Body of pancreas (tissue), 4 donors: ENCODE data around the gene EYS. TPM values are rescaled to one million over a fixed set of nuclear protein-coding genes. Genes with fewer than 3 reads are reported as not detected.

Experiments used
- ATAC-seq: fragments of 150-250 bp; one replicate; pipeline ENCODE4 v1.9.1; 2016
- DNase-seq, 4 donors: peaks; one replicate each; pipeline ENCODE4 v3.0.0-alpha.2; 2019
- H3K27ac ChIP-seq, 4 donors: fragments of 200-600 bp; sonication (generic); 1 replicate in 3 of 4; 2 replicates in 1 of 4; pipeline versions ENCODE4 v1.5.1 to v1.6.1; 2016 to 2019; ENCODE audit warnings: mild to moderate bottlenecking in 1 of 4, mixed read lengths in 1 of 4, moderate library complexity in 1 of 4
- H3K27me3 ChIP-seq, 2 donors: fragments of 200-600 bp; sonication (generic); one replicate each; pipeline ENCODE4 v1.6.0; 2016; ENCODE audit warnings: mild to moderate bottlenecking in 1 of 2
- H3K36me3 ChIP-seq, 2 donors: fragments of 200-600 bp; sonication (generic); replicated peaks in 1 of 2; 2 replicates each; pipeline ENCODE4 v1.5.1; 2016; ENCODE audit warnings: low read depth in 2 of 2; ENCODE audit not compliant: insufficient read depth in 1 of 2
- H3K4me1 ChIP-seq: fragments of 200-600 bp; sonication (generic); one replicate; pipeline ENCODE4 v1.6.0; 2016
- H3K4me3 ChIP-seq, 2 donors: fragments of 200-600 bp; sonication (generic); 1 replicate in 1 of 2; 2 replicates in 1 of 2; pipeline ENCODE4 v1.5.1; 2016 to 2019
- H3K9me3 ChIP-seq, 3 donors: fragments of 200-600 bp; sonication (generic); 1 replicate in 2 of 3; 2 replicates in 1 of 3; pipeline ENCODE4 v1.5.1; 2016
- POLR2A ChIP-seq, 3 donors: fragments of 450-650 bp; IDR thresholded peaks; one replicate each; pipeline ENCODE4 v1.6.1; 2016; ENCODE audit warnings: antibody characterized with exemption in 3 of 3, mild to moderate bottlenecking in 2 of 3
- WGBS, 2 donors: methylation state at CpG; one replicate each; pipeline ENCODE4 v1.1.5; 2017; 5-methylcytosine and 5-hydroxymethylcytosine counted together
- intact Hi-C: fragments of 100-400 bp; cut with DNase I; formaldehyde crosslinking; loops from one replicate; pipeline ENCODE4 v1.15.1; 2023
- total RNA-seq, 2 donors: library from RNA; depleted of rRNA; stranded (reverse); fragments of >200 nt; gene quantifications; one replicate each; pipeline ENCODE4 v1.1.0, GENCODE V29; 2016
- TF ChIP-seq, protein P1 (sequence below), 7 experiments: fragments of 450-650 bp in 4 of 7; fragments of 200-600 bp in 3 of 7; sonication (generic) in 3 of 7; IDR thresholded peaks; one replicate each; pipeline ENCODE4 v1.5.1; 2016 to 2019; ENCODE audit warnings: antibody characterized with exemption in 7 of 7

Gene EYS
- total RNA-seq, 2 donors from 2014 or later, result 0.26 TPM; not detected in 1

GRCh38 chr6:64280569-64280968, 1426.5 kb downstream of the EYS start:
- TF ChIP-seq, protein P1, sequence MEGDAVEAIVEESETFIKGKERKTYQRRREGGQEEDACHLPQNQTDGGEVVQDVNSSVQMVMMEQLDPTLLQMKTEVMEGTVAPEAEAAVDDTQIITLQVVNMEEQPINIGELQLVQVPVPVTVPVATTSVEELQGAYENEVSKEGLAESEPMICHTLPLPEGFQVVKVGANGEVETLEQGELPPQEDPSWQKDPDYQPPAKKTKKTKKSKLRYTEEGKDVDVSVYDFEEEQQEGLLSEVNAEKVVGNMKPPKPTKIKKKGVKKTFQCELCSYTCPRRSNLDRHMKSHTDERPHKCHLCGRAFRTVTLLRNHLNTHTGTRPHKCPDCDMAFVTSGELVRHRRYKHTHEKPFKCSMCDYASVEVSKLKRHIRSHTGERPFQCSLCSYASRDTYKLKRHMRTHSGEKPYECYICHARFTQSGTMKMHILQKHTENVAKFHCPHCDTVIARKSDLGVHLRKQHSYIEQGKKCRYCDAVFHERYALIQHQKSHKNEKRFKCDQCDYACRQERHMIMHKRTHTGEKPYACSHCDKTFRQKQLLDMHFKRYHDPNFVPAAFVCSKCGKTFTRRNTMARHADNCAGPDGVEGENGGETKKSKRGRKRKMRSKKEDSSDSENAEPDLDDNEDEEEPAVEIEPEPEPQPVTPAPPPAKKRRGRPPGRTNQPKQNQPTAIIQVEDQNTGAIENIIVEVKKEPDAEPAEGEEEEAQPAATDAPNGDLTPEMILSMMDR (IDR thresholded peaks at IDR 0.05), result peak in 6 of 7 experiments; percentile 9 to 49 (median 30)
- no peak for TF ChIP-seq POLR2A (IDR thresholded peaks at IDR 0.05)
- no peak overlapping the region for H3K4me3 ChIP-seq
- no peaks in the 10 kb centered on the region for H3K4me1 ChIP-seq
- H3K36me3 ChIP-seq, result no peaks in the 10 kb centered on the region
- 17 to 30% methylated on average over 1 of the region's 1 CpG for WGBS, 2 donors
- DNase-seq (peak in 3 of 4 donors; percentile 6 to 24 (median 21)), ATAC-seq (no peak)
- no peaks in the 10 kb centered on the region for H3K27me3 ChIP-seq
- no peak overlapping the region for H3K27ac ChIP-seq
- H3K9me3 ChIP-seq, result no peaks in the 10 kb centered on the region
- intact Hi-C loops, result no loop called here

- intact Hi-C loops, result no loop called here
- WGBS, 2 donors, result 71 to 74% methylated on average over 5 of the region's 5 CpGs
- H3K27ac ChIP-seq, result no peak overlapping the region
- ATAC-seq (no peak), DNase-seq (no peak)
- no peaks in the 10 kb centered on the region for H3K9me3 ChIP-seq
- H3K27me3 ChIP-seq, result no peaks in the 10 kb centered on the region
- H3K4me3 ChIP-seq, result no peak overlapping the region
- no peaks in the 10 kb centered on the region for H3K4me1 ChIP-seq
- no peak for TF ChIP-seq POLR2A (IDR thresholded peaks at IDR 0.05)
- TF ChIP-seq, protein P1 (IDR thresholded peaks at IDR 0.05), result no peak
- no peaks in the 10 kb centered on the region for H3K36me3 ChIP-seq
These were observed 1436.9 kb downstream of the EYS start for GRCh38 chr6:64270083-64270482.

DNA sequence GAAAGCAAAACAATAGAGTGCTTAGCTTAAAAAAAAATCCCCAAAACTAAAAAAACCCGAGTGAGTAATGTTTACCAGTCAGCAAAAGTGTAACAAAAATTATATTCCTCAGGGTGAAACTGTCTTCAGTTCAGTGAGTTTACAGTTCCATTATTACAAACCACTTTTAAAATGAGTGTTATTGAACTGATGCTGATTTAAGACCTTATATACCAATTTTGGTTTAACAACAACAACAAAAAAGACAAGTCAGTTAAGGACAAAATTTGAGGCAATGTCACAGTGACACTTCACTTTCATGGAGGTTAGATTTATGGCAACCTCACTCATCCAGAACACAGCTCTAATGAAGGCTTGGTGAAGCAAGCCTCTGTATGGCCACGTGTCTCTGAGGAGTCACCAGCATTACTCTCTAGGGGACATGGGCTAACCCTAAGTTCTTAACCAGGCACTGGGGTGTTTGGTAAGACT, 1440.6 kb downstream of the EYS start:
- H3K9me3 ChIP-seq, result no peaks in the 10 kb centered on the region
- no peak overlapping the region for H3K27ac ChIP-seq
- DNase-seq, result no peak
- no peaks in the 10 kb centered on the region for H3K36me3 ChIP-seq
- no peaks in the 10 kb centered on the region for H3K27me3 ChIP-seq
- intact Hi-C loops, result no loop called here
- H3K4me3 ChIP-seq, result no peak overlapping the region
- 43 to 60% methylated on average over 2 of the region's 2 CpGs for WGBS, 2 donors
- ATAC-seq, result no peak
- H3K4me1 ChIP-seq, result no peaks in the 10 kb centered on the region
- TF ChIP-seq, protein P1 (IDR thresholded peaks at IDR 0.05), result no peak
- no peak for TF ChIP-seq POLR2A (IDR thresholded peaks at IDR 0.05)

DNA sequence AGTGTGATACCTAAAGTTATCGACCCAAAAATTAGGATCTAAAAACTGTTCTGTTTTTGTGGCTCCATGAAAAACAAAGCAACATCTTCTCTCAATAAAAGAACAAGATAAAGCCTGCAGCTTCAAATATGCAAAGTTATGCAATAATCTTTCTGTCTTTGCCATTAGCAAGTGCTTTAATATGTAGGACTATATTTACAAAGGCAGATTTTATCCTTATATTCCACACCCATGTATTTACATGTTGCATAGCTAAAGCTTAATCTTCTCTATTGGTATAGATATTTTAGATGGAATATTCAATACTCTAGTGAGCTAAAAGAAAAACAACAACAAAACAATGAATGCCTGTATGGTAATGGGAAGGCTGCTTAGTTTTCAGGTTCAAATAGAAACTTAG, 1443.2 kb downstream of the EYS start:
- TF ChIP-seq, protein P1 (IDR thresholded peaks at IDR 0.05), result no peak
- no peak for TF ChIP-seq POLR2A (IDR thresholded peaks at IDR 0.05)
- Histone ChIP-seq H3K27ac (no peak overlapping the region), H3K27me3 (no peaks in the 10 kb centered on the region), H3K4me1 (no peaks in the 10 kb centered on the region), H3K4me3 (no peak overlapping the region), H3K36me3 (no peaks in the 10 kb centered on the region), H3K9me3 (no peaks in the 10 kb centered on the region)
- no peak for DNase-seq
- no peak for ATAC-seq
- WGBS, 2 donors, result 70 to 77% methylated on average over 1 of the region's 1 CpG
- intact Hi-C loops, result no loop called here

DNA sequence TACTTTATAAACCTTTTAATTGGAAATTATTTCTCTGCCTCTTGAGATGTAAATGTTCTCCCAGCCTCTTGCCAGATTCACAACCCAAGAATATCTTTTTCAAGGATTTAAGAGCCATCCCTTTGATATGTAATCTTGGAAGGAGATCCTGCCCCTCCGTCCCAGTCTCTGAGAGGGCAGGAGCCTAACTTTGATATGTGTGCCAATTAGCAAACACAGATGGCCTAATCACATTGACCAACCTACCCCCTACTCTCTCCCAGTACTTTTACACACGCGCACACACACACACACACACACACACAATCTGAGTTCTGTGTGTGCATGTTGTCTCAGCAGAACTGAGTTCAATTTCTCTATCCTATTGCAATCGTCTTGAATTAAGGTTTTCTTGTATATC, 1447.7 kb downstream of the EYS start:
- H3K27ac ChIP-seq, result no peak overlapping the region
- H3K36me3 ChIP-seq, result no peaks in the 10 kb centered on the region
- ATAC-seq, result no peak
- intact Hi-C loops, result no loop called here
- no peak for DNase-seq
- TF ChIP-seq, protein P1 (IDR thresholded peaks at IDR 0.05), result no peak
- no peak for TF ChIP-seq POLR2A (IDR thresholded peaks at IDR 0.05)
- H3K4me1 ChIP-seq, result no peaks in the 10 kb centered on the region
- H3K4me3 ChIP-seq, result no peak overlapping the region
- H3K27me3 ChIP-seq, result no peaks in the 10 kb centered on the region
- no peaks in the 10 kb centered on the region for H3K9me3 ChIP-seq
- 34 to 36% methylated on average over 4 of the region's 4 CpGs for WGBS, 2 donors
